Measurements from ENCODE around the gene CYP2D6.
A peak's percentile ranks its signal among the peaks of the same experiment; 100 is the strongest.

Gene CYP2D6

DNA sequence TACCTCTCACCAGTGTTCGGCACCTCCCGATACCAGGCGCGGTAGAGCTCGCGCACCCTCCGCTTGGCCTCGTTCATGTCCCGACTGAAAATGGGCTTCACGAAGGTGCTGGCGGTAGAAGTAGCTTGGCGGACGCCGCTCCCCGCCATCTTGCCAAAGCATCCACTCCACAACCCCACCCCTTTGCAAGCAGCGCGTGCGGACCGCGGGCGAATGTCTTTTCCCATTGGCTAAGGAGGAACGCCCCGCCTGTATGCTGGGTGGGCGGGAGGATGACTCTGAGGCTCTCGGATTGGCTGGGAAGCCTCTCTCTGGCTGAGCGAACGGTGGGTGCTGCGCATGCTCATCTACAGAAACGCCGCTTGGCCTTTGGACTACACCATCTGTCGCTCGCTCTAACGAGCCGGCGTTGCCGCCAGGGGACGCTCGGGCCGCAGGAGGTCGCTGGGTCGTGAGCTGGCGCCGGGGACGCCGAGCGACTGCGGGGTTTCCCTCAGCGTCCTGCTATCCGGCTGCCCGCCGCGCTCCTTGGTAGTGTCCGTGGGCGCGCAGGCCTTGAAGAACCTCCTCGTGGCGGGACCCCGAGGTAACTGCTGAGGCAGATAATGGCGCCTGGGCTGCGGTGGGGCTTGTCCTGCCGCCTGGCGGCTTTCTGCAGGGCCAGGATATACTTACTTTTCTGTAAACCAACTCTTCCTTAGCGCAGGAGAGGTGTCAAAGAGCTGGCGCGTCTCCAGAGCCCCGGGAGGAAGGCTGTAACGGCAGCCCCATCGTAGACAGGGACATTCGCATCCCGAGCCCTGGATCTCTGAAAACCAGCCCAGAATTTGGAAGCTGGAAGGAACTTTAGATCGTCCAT is 39.8 kb downstream of the CYP2D6 start, which contains the start of gene NDUFA6:
Gene NDUFA6, minus strand, starts transcription at position 177 of the 859 bp plus-strand sequence. Its CDS starts 28 bp downstream, at position 149.
- in situ Hi-C loops (cut with HindIII; ENCODE audit: low sequenced_read_pairs), result no loop called here
- TF ChIP-seq, protein P1, sequence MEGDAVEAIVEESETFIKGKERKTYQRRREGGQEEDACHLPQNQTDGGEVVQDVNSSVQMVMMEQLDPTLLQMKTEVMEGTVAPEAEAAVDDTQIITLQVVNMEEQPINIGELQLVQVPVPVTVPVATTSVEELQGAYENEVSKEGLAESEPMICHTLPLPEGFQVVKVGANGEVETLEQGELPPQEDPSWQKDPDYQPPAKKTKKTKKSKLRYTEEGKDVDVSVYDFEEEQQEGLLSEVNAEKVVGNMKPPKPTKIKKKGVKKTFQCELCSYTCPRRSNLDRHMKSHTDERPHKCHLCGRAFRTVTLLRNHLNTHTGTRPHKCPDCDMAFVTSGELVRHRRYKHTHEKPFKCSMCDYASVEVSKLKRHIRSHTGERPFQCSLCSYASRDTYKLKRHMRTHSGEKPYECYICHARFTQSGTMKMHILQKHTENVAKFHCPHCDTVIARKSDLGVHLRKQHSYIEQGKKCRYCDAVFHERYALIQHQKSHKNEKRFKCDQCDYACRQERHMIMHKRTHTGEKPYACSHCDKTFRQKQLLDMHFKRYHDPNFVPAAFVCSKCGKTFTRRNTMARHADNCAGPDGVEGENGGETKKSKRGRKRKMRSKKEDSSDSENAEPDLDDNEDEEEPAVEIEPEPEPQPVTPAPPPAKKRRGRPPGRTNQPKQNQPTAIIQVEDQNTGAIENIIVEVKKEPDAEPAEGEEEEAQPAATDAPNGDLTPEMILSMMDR (IDR thresholded peaks at IDR 0.05; ENCODE audit: low read depth, low read length, missing control alignments), result peak; percentile 90
- peak; percentile 98 for DNase-seq (ENCODE audit: low read depth)
- H3K4me3 ChIP-seq (ENCODE audit: low read depth, low read length), result peak within 1 kb of the TSS; percentile 94

DNA sequence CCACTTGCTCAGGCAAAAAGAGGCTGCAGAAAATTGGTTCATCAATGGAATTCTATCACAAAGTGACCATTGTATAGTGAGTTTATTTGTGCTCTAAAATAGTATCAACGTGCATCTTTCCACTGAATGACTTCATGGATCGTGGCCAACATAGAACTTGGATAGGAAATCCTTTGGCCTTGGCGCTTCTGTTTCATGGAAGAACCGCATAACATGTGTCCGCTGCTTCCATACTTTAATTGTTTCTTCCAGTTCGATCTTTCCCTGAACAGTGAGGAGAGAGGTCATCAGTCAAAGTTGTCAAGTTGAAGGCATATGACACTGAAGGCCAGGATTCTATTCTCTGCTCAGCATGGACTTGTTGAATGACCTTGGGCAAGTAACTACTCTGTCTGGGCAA is 44.6 kb downstream of the CYP2D6 start:
- in situ Hi-C loops (cut with HindIII; ENCODE audit: low sequenced_read_pairs), result no loop called here
- no peak for DNase-seq (ENCODE audit: low read depth)
- TF ChIP-seq, protein P1 (IDR thresholded peaks at IDR 0.05; ENCODE audit: low read depth, low read length, missing control alignments), result no peak
- H3K4me3 ChIP-seq (ENCODE audit: low read depth, low read length), result no peak overlapping the region

DNA sequence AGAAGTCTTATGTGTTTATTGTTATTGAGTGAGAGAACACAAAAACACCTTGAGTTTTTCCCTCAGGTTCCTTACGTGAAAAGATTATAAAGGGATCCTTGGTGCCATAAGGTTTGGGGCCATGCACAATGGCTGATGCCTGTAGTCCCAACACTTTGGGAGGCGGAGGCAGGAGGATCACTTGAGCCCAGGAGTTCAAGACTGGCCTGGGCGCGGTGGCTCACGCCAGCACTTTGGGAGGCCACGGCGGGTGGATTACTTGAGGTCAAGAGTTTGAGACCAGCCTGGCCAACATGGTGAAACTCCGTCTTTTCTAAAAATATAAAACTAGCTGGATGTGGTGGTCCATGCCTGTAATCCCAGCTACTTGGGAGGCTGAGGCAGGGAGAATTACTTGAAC is 45.7 kb downstream of the CYP2D6 start:
- TF ChIP-seq, protein P1 (IDR thresholded peaks at IDR 0.05; ENCODE audit: low read depth, low read length, missing control alignments), result no peak
- in situ Hi-C loops (cut with HindIII; ENCODE audit: low sequenced_read_pairs), result no loop called here
- no peak for DNase-seq (ENCODE audit: low read depth)
- H3K4me3 ChIP-seq (ENCODE audit: low read depth, low read length), result no peak overlapping the region

DNA sequence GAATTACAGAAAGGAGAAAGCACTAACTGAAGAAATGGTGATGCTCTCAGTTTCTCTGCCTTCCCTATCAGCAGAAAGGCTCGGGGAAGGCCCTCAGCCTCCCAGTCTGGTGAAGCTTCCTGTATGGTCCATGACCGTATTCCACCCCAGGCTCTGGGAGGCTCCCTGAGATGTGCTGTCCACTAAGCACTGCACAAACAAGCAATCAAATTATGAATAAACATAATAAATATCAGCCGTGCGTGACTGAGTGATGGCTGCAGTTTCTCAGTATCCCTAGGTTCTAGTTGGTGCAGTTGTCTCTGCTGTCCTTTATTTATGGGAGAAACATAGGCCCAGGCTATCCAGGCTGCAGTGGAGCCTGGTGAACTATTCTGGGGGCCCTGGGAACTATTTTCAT is 47.5 kb downstream of the CYP2D6 start:
- H3K4me3 ChIP-seq (ENCODE audit: low read depth, low read length), result no peak overlapping the region
- no peak for DNase-seq (ENCODE audit: low read depth)
- TF ChIP-seq, protein P1 (IDR thresholded peaks at IDR 0.05; ENCODE audit: low read depth, low read length, missing control alignments), result no peak
- in situ Hi-C loops (cut with HindIII; ENCODE audit: low sequenced_read_pairs), result no loop called here

DNA sequence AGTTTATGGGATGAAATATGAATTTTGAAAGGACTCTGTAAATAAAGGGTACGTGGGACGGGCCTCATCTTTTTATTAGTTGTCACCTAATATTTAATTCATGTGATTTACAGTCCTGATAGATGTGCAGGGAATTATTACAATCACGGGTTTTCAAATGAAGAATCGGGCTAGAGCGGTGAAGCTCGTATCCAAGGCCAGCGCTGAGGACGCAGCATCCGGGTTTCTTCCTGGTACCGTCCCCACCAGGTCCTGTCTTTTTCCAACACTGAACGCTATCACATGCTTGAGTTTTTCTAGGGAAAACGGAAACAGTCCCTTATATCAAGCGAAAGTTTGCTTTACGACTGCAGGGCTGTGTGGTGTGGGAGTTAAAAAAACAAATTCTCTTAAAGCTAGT is 50.3 kb downstream of the CYP2D6 start:
- in situ Hi-C loops (cut with HindIII; ENCODE audit: low sequenced_read_pairs), result no loop called here
- DNase-seq (ENCODE audit: low read depth), result no peak
- H3K4me3 ChIP-seq (ENCODE audit: low read depth, low read length), result peak overlapping the region; percentile 63
- TF ChIP-seq, protein P1 (IDR thresholded peaks at IDR 0.05; ENCODE audit: low read depth, low read length, missing control alignments), result no peak

DNA sequence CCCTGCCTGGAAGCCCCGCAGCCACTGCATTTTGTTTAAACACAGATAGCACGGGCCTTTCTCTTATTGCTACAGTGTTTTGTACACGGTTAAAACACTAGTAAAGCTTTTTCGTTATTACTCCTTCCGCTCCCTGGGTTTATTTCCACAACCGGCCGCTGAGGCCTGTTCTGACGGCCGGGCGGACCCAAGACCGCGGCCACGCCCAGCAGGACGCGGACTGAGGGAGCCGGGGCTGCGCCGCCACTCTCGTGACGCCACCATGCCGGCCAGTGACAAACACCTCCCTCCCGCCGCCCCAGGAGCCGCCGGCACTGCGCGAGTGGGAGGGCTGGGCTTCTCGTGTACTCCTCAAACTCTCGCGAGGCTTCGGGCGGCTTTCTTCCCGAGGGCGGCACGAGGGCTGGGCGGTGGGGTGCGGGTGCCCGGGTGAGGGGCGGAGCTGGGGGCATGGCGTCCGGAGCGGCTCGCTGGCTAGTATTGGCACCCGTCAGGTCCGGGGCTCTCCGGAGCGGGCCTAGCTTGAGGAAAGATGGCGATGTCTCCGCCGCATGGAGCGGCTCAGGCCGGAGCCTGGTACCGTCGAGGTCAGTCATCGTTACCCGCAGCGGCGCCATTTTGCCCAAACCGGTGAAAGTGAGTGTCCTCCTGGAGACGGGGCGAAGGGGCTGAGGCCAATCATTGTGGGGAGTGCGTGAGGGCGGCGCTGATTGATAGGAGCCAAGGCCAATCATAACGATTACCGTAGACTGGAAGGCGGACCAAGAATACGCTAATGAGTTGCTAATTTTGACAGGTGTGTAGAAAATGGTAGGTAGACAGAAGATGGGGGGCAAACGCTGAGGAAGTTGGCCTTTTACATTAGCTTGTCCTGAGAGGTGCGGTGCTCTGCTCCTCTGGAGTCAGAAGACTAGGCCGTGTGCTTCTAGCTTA is 51.0 kb downstream of the CYP2D6 start, which contains the start of gene SMDT1:
Gene SMDT1, plus strand, starts transcription at position 382 of the 933 bp plus-strand sequence. Its CDS starts 69 bp downstream, at position 451.
- peak; percentile 96 for DNase-seq (ENCODE audit: low read depth)
- TF ChIP-seq, protein P1 (IDR thresholded peaks at IDR 0.05; ENCODE audit: low read depth, low read length, missing control alignments), result no peak
- in situ Hi-C loops (cut with HindIII; ENCODE audit: low sequenced_read_pairs), result no loop called here
- H3K4me3 ChIP-seq (ENCODE audit: low read depth, low read length), result peak within 1 kb of the TSS; percentile 63

Measured in astrocyte of the cerebellum (primary cell).